HCT116 (cell line): Measurements from ENCODE around the gene ANKRD44. TPM values are rescaled to one million over a fixed set of nuclear protein-coding genes. Genes with fewer than 3 reads are reported as not detected.

Source experiments
- ATAC-seq: fragments of 200-7000 bp; cut with Tn5 transposase; 2 replicates; pipeline ENCODE4 v1.9.1; 2020; ENCODE audit warnings: mild to moderate bottlenecking, moderate library complexity
- BruUV-seq: library from RNA; stranded (reverse); fragments of 400-500 nt; replicated peaks from 2 replicates; lab custom pipeline; 2021; lab: Mats Ljungman, UMichigan
- CTCF ChIA-PET: fragments of 300-600 bp; sonication (Branson Sonifier 250); formaldehyde crosslinking; loops from one replicate; lab custom pipeline; 2021; ENCODE audit warnings: antibody characterized with exemption; lab: Charles Lee
- POLR2A ChIA-PET: fragments of 300-600, 350-600 bp; sonication (Branson Sonifier 250); formaldehyde crosslinking; loops from one replicate; lab custom pipeline; 2021; ENCODE audit warnings: antibody characterized with exemption; lab: Charles Lee
- RAD21 ChIA-PET, 2 experiments: fragments of 300-600 bp; sonication (Branson Sonifier 250); formaldehyde crosslinking; loops; one replicate each; lab custom pipeline; 2023; ENCODE audit warnings: low total read pairs in 2 of 2; ENCODE audit not compliant: uncharacterized antibody in 2 of 2, unreplicated experiment in 2 of 2, low non-redundant PET in 1 of 2; lab: Charles Lee
- DNase-seq: peaks from one replicate; pipeline ENCODE4 v3.0.0-alpha.2; 2010; ENCODE audit warnings: low read depth, low spot score
- H2AFZ ChIP-seq: fragments of 200-600 bp; shearing (Covaris generic), sonication (generic); 2 replicates; pipeline ENCODE4 v1.6.1; 2017; ENCODE audit warnings: low read depth, mixed run types, mixed read lengths, antibody characterized with exemption, low read length; ENCODE audit not compliant: poor library complexity, severe bottlenecking
- H3K27ac ChIP-seq: 2 replicates; pipeline ENCODE4 v1.5.1; 2012; ENCODE audit warnings: low read depth, low read length
- H3K27me3 ChIP-seq: fragments of 200-600 bp; sonication (generic); 2 replicates; pipeline ENCODE4 v1.6.1; 2016; ENCODE audit warnings: mixed run types, low read length, mixed read lengths; ENCODE audit not compliant: insufficient read depth
- H3K36me3 ChIP-seq, 2 experiments: fragments of 200-500 bp in 1 of 2; fragments of 200-600 bp in 1 of 2; sonication (Bioruptor generic) in 1 of 2; sonication (generic) in 1 of 2; 2 replicates each; pipeline versions ENCODE4 v1.5.1 to v1.6.1; 2014 to 2016; ENCODE audit warnings: low read length in 2 of 2, inconsistent platforms in 1 of 2, mixed read lengths in 1 of 2, mixed run types in 1 of 2; ENCODE audit not compliant: insufficient read depth in 2 of 2, control insufficient read depth in 1 of 2
- H3K4me1 ChIP-seq, 2 experiments: fragments of 200-600 bp in 1 of 2; sonication (generic) in 1 of 2; 2 replicates each; pipeline versions ENCODE4 v1.5.1 to v1.6.1; 2012 to 2017; ENCODE audit warnings: low read length in 2 of 2, inconsistent platforms in 1 of 2, mild to moderate bottlenecking in 1 of 2, mixed read lengths in 1 of 2, mixed run types in 1 of 2, moderate library complexity in 1 of 2; ENCODE audit not compliant: insufficient read depth in 2 of 2, control insufficient read depth in 1 of 2
- H3K4me2 ChIP-seq: fragments of 200-600 bp; sonication (generic); 2 replicates; pipeline ENCODE4 v1.6.1; 2017; ENCODE audit warnings: mixed run types, low read length, mixed read lengths
- H3K4me3 ChIP-seq, 2 experiments: fragments of 200-600 bp in 1 of 2; sonication (generic) in 1 of 2; replicated peaks in 1 of 2; 2 replicates each; pipeline ENCODE4 v1.5.1; 2011 to 2016; ENCODE audit warnings: low read length in 2 of 2, control low read depth in 1 of 2, low read depth in 1 of 2, mild to moderate bottlenecking in 1 of 2, mixed read lengths in 1 of 2, mixed run types in 1 of 2
- H3K79me2 ChIP-seq: fragments of 200-600 bp; sonication (generic); 2 replicates; pipeline ENCODE4 v1.6.1; 2017; ENCODE audit warnings: mild to moderate bottlenecking, mixed run types, low read length, moderate library complexity, mixed read lengths; ENCODE audit not compliant: insufficient read depth
- H3K9ac ChIP-seq: fragments of 200-600 bp; sonication (generic); 2 replicates; pipeline ENCODE4 v1.6.1; 2016; ENCODE audit warnings: low read length, mixed read lengths
- H3K9me2 ChIP-seq: fragments of 200-600 bp; sonication (generic), shearing (Covaris generic); 2 replicates; pipeline ENCODE4 v1.6.1; 2017; ENCODE audit warnings: mixed run types, mild to moderate bottlenecking, moderate library complexity; ENCODE audit not compliant: insufficient read depth
- H3K9me3 ChIP-seq, 2 experiments: fragments of 200-500 bp in 1 of 2; fragments of 200-600 bp in 1 of 2; sonication (Bioruptor generic) in 1 of 2; sonication (generic) in 1 of 2; 2 replicates each; pipeline ENCODE4 v1.6.1; 2014 to 2017; ENCODE audit warnings: low read length in 2 of 2, mixed read lengths in 2 of 2, inconsistent platforms in 1 of 2, low read depth in 1 of 2, mild to moderate bottlenecking in 1 of 2, mixed run types in 1 of 2, moderate library complexity in 1 of 2; ENCODE audit not compliant: control insufficient read depth in 1 of 2, insufficient read depth in 1 of 2
- H4K20me1 ChIP-seq: fragments of 200-600 bp; sonication (generic), shearing (Covaris generic); 2 replicates; pipeline ENCODE4 v1.6.1; 2017; ENCODE audit warnings: mixed run types, mild to moderate bottlenecking, moderate library complexity; ENCODE audit not compliant: insufficient read depth
- CEBPB ChIP-seq: IDR thresholded peaks from 2 replicates; pipeline ENCODE4 v1.6.1; 2012; ENCODE audit warnings: low read depth
- EGR1 ChIP-seq: IDR thresholded peaks from 2 replicates; pipeline ENCODE4 v1.6.1; 2012; ENCODE audit warnings: low read depth
- ELF1 ChIP-seq: IDR thresholded peaks from 2 replicates; pipeline ENCODE4 v1.6.1; 2012; ENCODE audit warnings: low read depth, borderline replicate concordance
- EZH2 ChIP-seq: fragments of 200-600 bp; sonication (generic); IDR thresholded peaks from 2 replicates; pipeline ENCODE4 v1.6.1; 2017; ENCODE audit warnings: antibody characterized with exemption, mixed run types
- EZH2phosphoT487 ChIP-seq: fragments of 200-600 bp; IDR thresholded peaks from 2 replicates; pipeline ENCODE4 v1.6.1; 2018; ENCODE audit warnings: antibody characterized with exemption, borderline replicate concordance
- POLR2A ChIP-seq: IDR thresholded peaks from 2 replicates; pipeline ENCODE4 v1.7.0; 2011; ENCODE audit warnings: borderline replicate concordance; ENCODE audit not compliant: insufficient read depth, insufficient read length; ENCODE audit errors: extremely low read depth
- SRF ChIP-seq: IDR thresholded peaks from 2 replicates; pipeline ENCODE4 v1.6.1; 2012; ENCODE audit warnings: low read depth
- TCF7L2 ChIP-seq: IDR thresholded peaks from 2 replicates; pipeline ENCODE4 v1.7.0; 2011; ENCODE audit warnings: borderline replicate concordance, inconsistent platforms; ENCODE audit not compliant: insufficient read depth, insufficient read length; ENCODE audit errors: extremely low read depth
- YY1 ChIP-seq: IDR thresholded peaks from 2 replicates; pipeline ENCODE4 v1.6.1; 2011; ENCODE audit warnings: low read length, low read depth, moderate library complexity, mild to moderate bottlenecking; ENCODE audit not compliant: insufficient replicate concordance; ENCODE audit errors: extremely low read depth
- ZFX ChIP-seq: fragments of 450-650 bp; IDR thresholded peaks from 2 replicates; pipeline ENCODE4 v1.6.1; 2017
- ZNF274 ChIP-seq: fragments of 200-500 bp; sonication (Bioruptor generic); IDR thresholded peaks from 2 replicates; pipeline ENCODE4 v1.6.1; 2014; ENCODE audit warnings: mild to moderate bottlenecking, low read depth, low read length, inconsistent platforms
- intact Hi-C: fragments of 100-400 bp; cut with micrococcal nuclease; formaldehyde crosslinking; loops from 2 replicates; pipeline ENCODE4 v1.10.0; 2022
- total RNA-seq: library from RNA; stranded (reverse); gene quantifications from one replicate; pipeline ENCODE4 v1.2.1, GENCODE V29; 2021; ENCODE audit not compliant: unreplicated experiment
- TF ChIP-seq, protein P1 (sequence below): IDR thresholded peaks from 2 replicates; pipeline ENCODE4 v1.6.1; 2011; ENCODE audit warnings: mild to moderate bottlenecking, low read length, moderate library complexity; ENCODE audit not compliant: insufficient replicate concordance; ENCODE audit errors: extremely low read depth
- TF ChIP-seq, protein P2 (sequence below), 3 experiments: fragments of 200-600 bp in 1 of 3; sonication (generic) in 1 of 3; IDR thresholded peaks in 2 of 3; conservative IDR thresholded peaks in 1 of 3; 2 replicates each; pipeline ENCODE4 v1.5.1; 2012 to 2017; ENCODE audit warnings: low read depth in 2 of 3, low read length in 2 of 3, antibody characterized with exemption in 1 of 3, borderline replicate concordance in 1 of 3, control low read depth in 1 of 3, mild to moderate bottlenecking in 1 of 3, mixed read lengths in 1 of 3, mixed run types in 1 of 3, moderate library complexity in 1 of 3; ENCODE audit not compliant: insufficient read depth in 1 of 3

The ANKRD44 gene
- total RNA-seq, 1 experiment from 2014 or later = 2.7 TPM

DNA sequence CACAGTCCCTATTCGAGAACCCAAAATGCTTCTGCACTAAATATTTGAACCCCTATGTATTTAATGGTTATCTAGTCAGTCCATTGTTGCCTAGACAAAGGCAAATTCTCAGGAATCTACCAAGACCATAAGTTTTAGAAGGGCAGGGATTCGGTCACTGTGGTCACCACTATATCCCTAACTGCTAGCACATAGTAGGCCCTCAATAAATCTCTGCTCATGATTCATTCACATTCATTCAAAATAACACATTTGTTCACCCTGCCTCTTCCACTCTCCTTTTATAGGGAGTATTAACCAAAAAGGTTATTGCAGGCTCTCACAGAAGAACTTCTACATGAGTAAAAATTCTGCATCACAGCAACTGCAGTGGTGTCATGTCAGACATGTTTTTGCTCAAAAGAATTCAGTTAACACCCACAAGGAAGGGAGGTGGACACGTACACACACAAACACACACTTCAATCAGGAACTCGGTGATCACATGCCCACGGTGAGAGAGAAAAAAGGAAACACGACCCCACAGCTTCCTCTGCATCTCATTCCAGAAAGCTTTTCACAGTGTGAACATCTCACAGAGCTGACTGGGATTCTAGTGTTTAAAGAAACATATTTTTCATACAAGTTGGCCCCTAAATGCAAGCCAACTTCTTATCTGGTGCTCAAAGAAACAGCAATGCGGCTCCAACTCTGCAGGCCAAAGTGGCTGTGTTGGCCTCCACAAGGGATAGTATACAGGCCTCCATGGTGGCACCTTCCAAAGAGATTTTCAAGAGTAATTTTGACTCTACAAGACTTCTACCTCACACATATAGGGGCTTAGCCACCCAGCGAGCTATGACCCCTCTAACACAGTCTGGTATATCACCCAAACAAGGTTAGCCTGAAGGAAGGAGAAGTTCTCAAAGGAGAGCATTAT is 98.0 kb downstream of the ANKRD44 start:
- no peak overlapping the region for H2AFZ ChIP-seq
- RAD21 ChIA-PET = no interaction called here
- H3K9me2 ChIP-seq = no peaks in the 10 kb centered on the region
- no peak for ATAC-seq
- H3K4me1 ChIP-seq = peaks cover 3 to 9% of the 10 kb centered on the region in 2 experiments; a peak in 2 of 4 replicates
- intact Hi-C loops = no loop called here
- H3K36me3 ChIP-seq = no peaks in the 10 kb centered on the region
- no TSS peak for BruUV-seq
- POLR2A ChIA-PET = no interaction called here
- no peaks in the 10 kb centered on the region for H3K27me3 ChIP-seq
- no peak for DNase-seq
- H3K27ac ChIP-seq = no peak overlapping the region
- H3K4me3 ChIP-seq = no peak overlapping the region
- H4K20me1 ChIP-seq = no peaks in the 10 kb centered on the region
- no peak overlapping the region for H3K4me2 ChIP-seq
- no peak overlapping the region for H3K9ac ChIP-seq
- CTCF ChIA-PET = no interaction called here
- no peaks in the 10 kb centered on the region for H3K9me3 ChIP-seq
- H3K79me2 ChIP-seq = no peaks in the 10 kb centered on the region
- TF ChIP-seq ZNF274 (no peak), POLR2A (no peak), EZH2 (no peak), EZH2phosphoT487 (no peak), ELF1 (no peak), EGR1 (no peak), YY1 (no peak), CEBPB (no peak), SRF (no peak), ZFX (no peak), TCF7L2 (no peak)
- TF ChIP-seq, protein P1, sequence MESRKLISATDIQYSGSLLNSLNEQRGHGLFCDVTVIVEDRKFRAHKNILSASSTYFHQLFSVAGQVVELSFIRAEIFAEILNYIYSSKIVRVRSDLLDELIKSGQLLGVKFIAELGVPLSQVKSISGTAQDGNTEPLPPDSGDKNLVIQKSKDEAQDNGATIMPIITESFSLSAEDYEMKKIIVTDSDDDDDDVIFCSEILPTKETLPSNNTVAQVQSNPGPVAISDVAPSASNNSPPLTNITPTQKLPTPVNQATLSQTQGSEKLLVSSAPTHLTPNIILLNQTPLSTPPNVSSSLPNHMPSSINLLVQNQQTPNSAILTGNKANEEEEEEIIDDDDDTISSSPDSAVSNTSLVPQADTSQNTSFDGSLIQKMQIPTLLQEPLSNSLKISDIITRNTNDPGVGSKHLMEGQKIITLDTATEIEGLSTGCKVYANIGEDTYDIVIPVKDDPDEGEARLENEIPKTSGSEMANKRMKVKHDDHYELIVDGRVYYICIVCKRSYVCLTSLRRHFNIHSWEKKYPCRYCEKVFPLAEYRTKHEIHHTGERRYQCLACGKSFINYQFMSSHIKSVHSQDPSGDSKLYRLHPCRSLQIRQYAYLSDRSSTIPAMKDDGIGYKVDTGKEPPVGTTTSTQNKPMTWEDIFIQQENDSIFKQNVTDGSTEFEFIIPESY = no peak
- TF ChIP-seq, protein P2, sequence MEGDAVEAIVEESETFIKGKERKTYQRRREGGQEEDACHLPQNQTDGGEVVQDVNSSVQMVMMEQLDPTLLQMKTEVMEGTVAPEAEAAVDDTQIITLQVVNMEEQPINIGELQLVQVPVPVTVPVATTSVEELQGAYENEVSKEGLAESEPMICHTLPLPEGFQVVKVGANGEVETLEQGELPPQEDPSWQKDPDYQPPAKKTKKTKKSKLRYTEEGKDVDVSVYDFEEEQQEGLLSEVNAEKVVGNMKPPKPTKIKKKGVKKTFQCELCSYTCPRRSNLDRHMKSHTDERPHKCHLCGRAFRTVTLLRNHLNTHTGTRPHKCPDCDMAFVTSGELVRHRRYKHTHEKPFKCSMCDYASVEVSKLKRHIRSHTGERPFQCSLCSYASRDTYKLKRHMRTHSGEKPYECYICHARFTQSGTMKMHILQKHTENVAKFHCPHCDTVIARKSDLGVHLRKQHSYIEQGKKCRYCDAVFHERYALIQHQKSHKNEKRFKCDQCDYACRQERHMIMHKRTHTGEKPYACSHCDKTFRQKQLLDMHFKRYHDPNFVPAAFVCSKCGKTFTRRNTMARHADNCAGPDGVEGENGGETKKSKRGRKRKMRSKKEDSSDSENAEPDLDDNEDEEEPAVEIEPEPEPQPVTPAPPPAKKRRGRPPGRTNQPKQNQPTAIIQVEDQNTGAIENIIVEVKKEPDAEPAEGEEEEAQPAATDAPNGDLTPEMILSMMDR (IDR thresholded peaks at IDR 0.05 in 2 of 3, conservative IDR thresholded peaks at IDR 0.05 in 1 of 3; ENCODE audit: borderline replicate concordance in 1 of 3, insufficient read depth in 1 of 3, low read depth in 2 of 3, low read length in 2 of 3) = no peak
- TF ChIP-seq, all 23 proteins: peak for 0
